BJ (cell line): ENCODE measurements around the gene MED25. TPM values are rescaled to one million over a fixed set of nuclear protein-coding genes. Genes with fewer than 3 reads are reported as not detected.

Experiments
- CTCF ChIA-PET: fragments of 350-600 bp; formaldehyde crosslinking; extraction: SDS; loops from one replicate; lab custom pipeline; 2021; ENCODE audit warnings: antibody characterized with exemption, inconsistent platforms; lab: Yijun Ruan, JAX
- POLR2A ChIA-PET: fragments of 300-600 bp; sonication (Branson Sonifier 250); formaldehyde crosslinking; extraction: SDS; loops from one replicate; lab custom pipeline; 2021; ENCODE audit warnings: antibody characterized with exemption; lab: Charles Lee
- DNase-seq: peaks from one replicate; pipeline ENCODE4 v3.0.0-alpha.2; 2011; ENCODE audit warnings: low read depth
- H3K27me3 ChIP-seq: 2 replicates; pipeline ENCODE4 v1.6.0; 2011; ENCODE audit warnings: low read length; ENCODE audit not compliant: control insufficient read depth, insufficient read depth
- H3K36me3 ChIP-seq: 2 replicates; pipeline ENCODE4 v1.5.1; 2011; ENCODE audit warnings: low read length; ENCODE audit not compliant: control insufficient read depth, insufficient read depth
- H3K4me3 ChIP-seq: 2 replicates; pipeline ENCODE4 v1.5.1; 2011; ENCODE audit warnings: low read depth, mild to moderate bottlenecking, control low read depth, low read length
- CTCF ChIP-seq: IDR thresholded peaks from 2 replicates; pipeline ENCODE4 v1.5.1; 2011; ENCODE audit warnings: low read depth, mild to moderate bottlenecking, control low read depth, inconsistent platforms, low read length, moderate library complexity; ENCODE audit not compliant: insufficient read depth
- polyA plus RNA-seq: library from polyadenylated mRNA; depleted of rRNA; stranded (reverse); fragments of >200 nt; gene quantifications from 2 replicates; pipeline ENCODE4 v1.2.3, GENCODE V29; 2011

Gene MED25
- polyA plus RNA-seq, 1 experiment = 27.7 TPM

GRCh38 chr19:49860336-49861102, 42.4 kb downstream of the MED25 start:
- no peak for DNase-seq
- Histone ChIP-seq H3K27me3 (no peaks in the 10 kb centered on the region), H3K4me3 (no peak overlapping the region), H3K36me3 (peaks cover 55% of the 10 kb centered on the region)
- ChIA-PET CTCF (no interaction called here), POLR2A (no interaction called here)
- TF ChIP-seq CTCF = no peak

- Histone ChIP-seq H3K4me3 (no peak overlapping the region), H3K36me3 (peaks cover 51% of the 10 kb centered on the region), H3K27me3 (no peaks in the 10 kb centered on the region)
- ChIA-PET POLR2A (no interaction called here), CTCF (no interaction called here)
- DNase-seq = no peak
- no peak for TF ChIP-seq CTCF
Measured at GRCh38 chr19:49861107-49861506, 43.0 kb downstream of the MED25 start.

- Histone ChIP-seq H3K36me3 (peaks cover 47% of the 10 kb centered on the region), H3K4me3 (no peak overlapping the region), H3K27me3 (no peaks in the 10 kb centered on the region)
- TF ChIP-seq CTCF = no peak
- ChIA-PET POLR2A (no interaction called here), CTCF (interaction anchor here (0.8 to 1.0 kb wide), 2 partner anchors 8 to 28 kb away, joined by 3 read pairs; no protein-coding TSS in a partner anchor)
- DNase-seq = no peak
Measured at GRCh38 chr19:49861541-49862378, 43.7 kb downstream of the MED25 start.

- H3K36me3 ChIP-seq = peaks cover 40% of the 10 kb centered on the region
- peak; percentile 39 for TF ChIP-seq CTCF
- POLR2A ChIA-PET = no interaction called here
- H3K4me3 ChIP-seq = no peak overlapping the region
- H3K27me3 ChIP-seq = no peaks in the 10 kb centered on the region
- DNase-seq = no peak
- CTCF ChIA-PET = interaction anchor here (0.6 to 1.1 kb wide), 4 partner anchors 9 to 145 kb away, joined by 3 read pairs; no protein-coding TSS in a partner anchor
Measured at GRCh38 chr19:49862391-49863253, 44.5 kb downstream of the MED25 start.
